GM12801 (cell line): ENCODE results near the gene FAM163B.

Experiments
- CTCF ChIP-seq: IDR thresholded peaks from one replicate; pipeline ENCODE4 v1.5.1; 2011; ENCODE audit warnings: control low read depth; ENCODE audit not compliant: insufficient read length; ENCODE audit errors: extremely low read depth

The FAM163B gene

GRCh38 chr9:133605856-133606707, 3.1 kb downstream of the FAM163B start:
- TF ChIP-seq CTCF, result no peak

- TF ChIP-seq CTCF, result no peak
Observed at GRCh38 chr9:133605446-133605845, 3.7 kb downstream of the FAM163B start.

- TF ChIP-seq CTCF, result no peak
Observed at GRCh38 chr9:133604856-133605255, 4.3 kb downstream of the FAM163B start.

- TF ChIP-seq CTCF, result no peak
Observed at GRCh38 chr9:133604214-133604613, 5.0 kb downstream of the FAM163B start.

- TF ChIP-seq CTCF, result no peak
Observed at GRCh38 chr9:133603135-133603927, 5.9 kb downstream of the FAM163B start.

GRCh38 chr9:133602277-133602676, 6.9 kb downstream of the FAM163B start:
- no peak for TF ChIP-seq CTCF

GRCh38 chr9:133601746-133602145, 7.4 kb downstream of the FAM163B start:
- TF ChIP-seq CTCF, result no peak
